Endodermal cell (in vitro differentiated cells): Measurements from ENCODE around the gene HSPA6. TPM values are rescaled to one million over a fixed set of nuclear protein-coding genes. Genes with fewer than 3 reads are reported as not detected.
"Not testable (repeated sequence)": the region's sequence is repeated elsewhere in the genome, so short reads cannot be mapped to it uniquely, and the experiment has no call there.

Experiments used
- DNase-seq: peaks from one replicate; pipeline ENCODE4 v3.0.0-alpha.2; 2017
- H3K27ac ChIP-seq: 2 replicates; pipeline ENCODE4 v1.5.1; 2013; ENCODE audit warnings: mild to moderate bottlenecking, low read depth, low read length, moderate library complexity
- H3K27me3 ChIP-seq: 2 replicates; pipeline ENCODE4 v1.6.1; 2013; ENCODE audit warnings: mild to moderate bottlenecking, low read length, moderate library complexity; ENCODE audit not compliant: insufficient read depth, control insufficient read depth, poor library complexity, severe bottlenecking
- H3K36me3 ChIP-seq: 2 replicates; pipeline ENCODE4 v1.7.0; 2013; ENCODE audit warnings: mild to moderate bottlenecking, low read length, moderate library complexity; ENCODE audit not compliant: control insufficient read depth, insufficient read depth
- H3K4me1 ChIP-seq: one replicate; pipeline ENCODE4 v1.7.0; 2013; ENCODE audit warnings: low read length; ENCODE audit not compliant: control insufficient read depth, insufficient read depth
- H3K4me3 ChIP-seq: 2 replicates; pipeline ENCODE4 v1.5.1; 2013; ENCODE audit warnings: mild to moderate bottlenecking, low read length, moderate library complexity
- H3K9ac ChIP-seq: 2 replicates; pipeline ENCODE4 v1.6.1; 2013; ENCODE audit warnings: mild to moderate bottlenecking, low read length, moderate library complexity; ENCODE audit not compliant: poor library complexity, severe bottlenecking; ENCODE audit errors: extremely low read depth
- H3K9me3 ChIP-seq: 2 replicates; pipeline ENCODE4 v1.6.1; 2013; ENCODE audit warnings: mild to moderate bottlenecking, low read length, moderate library complexity; ENCODE audit not compliant: control insufficient read depth
- H3K27ac Mint-ChIP-seq: 2 replicates; pipeline ENCODE4 v1.8.0; 2020; ENCODE audit warnings: mixed read lengths
- H3K27me3 Mint-ChIP-seq: 2 replicates; pipeline ENCODE4 v1.8.0; 2021; ENCODE audit warnings: mild to moderate bottlenecking, mixed read lengths; ENCODE audit not compliant: insufficient read depth
- H3K36me3 Mint-ChIP-seq: 2 replicates; pipeline ENCODE4 v1.8.0; 2020; ENCODE audit warnings: low read depth, mixed read lengths
- H3K4me1 Mint-ChIP-seq: 2 replicates; pipeline ENCODE4 v1.8.0; 2020; ENCODE audit warnings: mixed read lengths
- H3K4me3 Mint-ChIP-seq: 2 replicates; pipeline ENCODE4 v1.8.0; 2020; ENCODE audit warnings: mild to moderate bottlenecking, moderate library complexity, mixed read lengths
- H3K9me3 Mint-ChIP-seq: 2 replicates; pipeline ENCODE4 v1.8.0; 2020; ENCODE audit warnings: mild to moderate bottlenecking, mixed read lengths
- CTCF ChIP-seq: fragments of 200-600 bp; sonication (generic); conservative IDR thresholded peaks from 2 replicates; pipeline ENCODE4 v1.5.0; 2021; ENCODE audit warnings: antibody characterized with exemption, mild to moderate bottlenecking
- WGBS, 2 experiments: methylation state at CpG; one replicate each; pipeline versions ENCODE4 v1.1.5 to v1.1.7; 2013; ENCODE audit warnings: missing lambda C conversion rate in 2 of 2, mixed read lengths in 1 of 2; ENCODE audit not compliant: insufficient coverage in 1 of 2, insufficient read length in 1 of 2; 5-methylcytosine and 5-hydroxymethylcytosine counted together
- total RNA-seq, 2 donors: library from RNA; stranded (reverse); fragmentation: NEBNext Ultra II Directional in 1 of 2; extraction: Animal tissue kit (Norgen Biotek cat#: 25700) in 1 of 2; gene quantifications; 2 replicates in 1 of 2; 3 replicates in 1 of 2; pipeline ENCODE4 v1.2.1, GENCODE V29; 2021

Gene HSPA6
- total RNA-seq, 2 donors from 2014 or later = not detected

DNA sequence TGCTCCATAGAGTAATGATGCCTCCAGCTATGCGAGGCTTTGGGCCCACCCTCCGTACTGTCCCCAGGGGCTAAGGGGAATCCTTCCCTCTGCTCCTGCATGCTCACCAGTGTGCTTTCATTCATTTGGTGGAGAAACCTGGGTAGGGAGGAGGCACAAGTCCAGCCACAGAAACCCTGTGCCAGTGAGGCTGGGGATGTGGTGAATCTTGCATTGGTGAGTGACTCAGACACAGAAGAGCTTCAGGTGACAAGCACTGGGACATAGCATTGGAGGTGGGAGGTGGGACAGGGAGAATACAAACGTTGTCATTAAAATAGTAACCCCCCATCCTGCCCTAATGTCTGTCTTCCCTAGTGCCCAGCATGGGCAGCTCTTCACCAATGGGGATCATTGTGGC, 13.9 kb upstream of the HSPA6 start:
- Mint-ChIP-seq H3K36me3 (no peaks in the 10 kb centered on the region), H3K27ac (no peak overlapping the region), H3K4me3 (no peak overlapping the region), H3K4me1 (peaks cover 10% of the 10 kb centered on the region), H3K9me3 (no peaks in the 10 kb centered on the region), H3K27me3 (peaks cover under 1% of the 10 kb centered on the region)
- H3K27me3 ChIP-seq = no peaks in the 10 kb centered on the region
- H3K27ac ChIP-seq = no peak overlapping the region
- H3K9me3 ChIP-seq = no peaks in the 10 kb centered on the region
- 67 to 88% methylated on average over 1 to 3 of the region's 3 CpGs for WGBS, 2 experiments
- no peaks in the 10 kb centered on the region for H3K4me1 ChIP-seq
- no peak overlapping the region for H3K4me3 ChIP-seq
- TF ChIP-seq CTCF = no peak
- DNase-seq = no peak
- no peak overlapping the region for H3K9ac ChIP-seq
- H3K36me3 ChIP-seq = no peaks in the 10 kb centered on the region

DNA sequence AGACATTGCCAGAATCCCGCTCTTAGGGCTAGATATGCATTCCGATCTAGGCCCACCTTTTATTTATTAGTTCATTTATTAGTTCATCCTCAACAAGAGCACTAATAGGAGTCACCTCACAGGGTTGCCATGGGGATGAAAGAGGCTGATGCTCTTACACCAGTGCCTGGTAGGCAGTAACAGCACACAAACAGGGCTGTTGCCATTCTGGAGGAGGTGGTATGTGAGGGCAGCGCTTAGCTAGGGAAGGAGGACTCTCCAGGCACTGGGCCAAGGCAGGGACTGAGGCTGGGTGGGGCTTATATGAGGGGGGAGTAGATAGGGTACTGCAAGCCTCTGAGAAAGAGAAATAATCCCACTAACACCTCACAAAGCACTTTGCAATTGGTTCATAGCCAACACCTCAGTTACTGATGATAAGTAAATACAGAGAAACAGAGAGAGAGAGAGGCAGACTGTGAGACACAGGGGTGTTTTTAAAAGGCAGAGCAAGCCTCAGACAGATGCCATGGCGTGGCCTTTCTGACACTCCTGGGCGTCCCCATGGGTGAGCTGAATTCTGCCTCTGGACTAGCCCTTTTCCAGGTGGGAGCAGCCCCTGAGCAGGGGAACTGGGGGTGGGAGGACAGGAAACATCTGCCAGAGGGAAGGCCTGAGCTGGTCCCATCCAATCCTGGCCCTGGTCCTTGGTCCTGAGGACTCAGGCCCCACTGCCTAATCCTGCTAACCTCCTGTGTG, 13.2 kb upstream of the HSPA6 start:
- H3K9me3 Mint-ChIP-seq = no peaks in the 10 kb centered on the region
- Histone ChIP-seq H3K4me3 (no peak overlapping the region), H3K36me3 (no peaks in the 10 kb centered on the region), H3K27ac (no peak overlapping the region), H3K27me3 (no peaks in the 10 kb centered on the region), H3K9ac (no peak overlapping the region), H3K4me1 (no peaks in the 10 kb centered on the region), H3K9me3 (no peaks in the 10 kb centered on the region)
- 84 to 87% methylated on average over 3 to 5 of the region's 5 CpGs for WGBS, 2 experiments
- H3K4me3 Mint-ChIP-seq = no peak overlapping the region
- DNase-seq = no peak
- no peak for TF ChIP-seq CTCF
- H3K27me3 Mint-ChIP-seq = no peaks in the 10 kb centered on the region
- H3K4me1 Mint-ChIP-seq = peaks cover 10% of the 10 kb centered on the region
- H3K36me3 Mint-ChIP-seq = no peaks in the 10 kb centered on the region
- no peak overlapping the region for H3K27ac Mint-ChIP-seq

GRCh38 chr1:161511756-161512060, 12.6 kb upstream of the HSPA6 start:
- Mint-ChIP-seq H3K27me3 (no peaks in the 10 kb centered on the region), H3K4me1 (peaks cover 5% of the 10 kb centered on the region), H3K9me3 (no peaks in the 10 kb centered on the region), H3K4me3 (no peak overlapping the region), H3K36me3 (no peaks in the 10 kb centered on the region), H3K27ac (no peak overlapping the region)
- H3K27ac ChIP-seq = no peak overlapping the region
- H3K4me3 ChIP-seq = no peak overlapping the region
- H3K4me1 ChIP-seq = no peaks in the 10 kb centered on the region
- 91% methylated on average over 6 to 7 of the region's 7 CpGs for whole genome bisulfite sequencing, 2 experiments
- no peaks in the 10 kb centered on the region for H3K36me3 ChIP-seq
- H3K9me3 ChIP-seq = no peaks in the 10 kb centered on the region
- TF ChIP-seq CTCF = no peak
- DNase-seq = no peak
- H3K27me3 ChIP-seq = no peaks in the 10 kb centered on the region
- no peak overlapping the region for H3K9ac ChIP-seq

DNA sequence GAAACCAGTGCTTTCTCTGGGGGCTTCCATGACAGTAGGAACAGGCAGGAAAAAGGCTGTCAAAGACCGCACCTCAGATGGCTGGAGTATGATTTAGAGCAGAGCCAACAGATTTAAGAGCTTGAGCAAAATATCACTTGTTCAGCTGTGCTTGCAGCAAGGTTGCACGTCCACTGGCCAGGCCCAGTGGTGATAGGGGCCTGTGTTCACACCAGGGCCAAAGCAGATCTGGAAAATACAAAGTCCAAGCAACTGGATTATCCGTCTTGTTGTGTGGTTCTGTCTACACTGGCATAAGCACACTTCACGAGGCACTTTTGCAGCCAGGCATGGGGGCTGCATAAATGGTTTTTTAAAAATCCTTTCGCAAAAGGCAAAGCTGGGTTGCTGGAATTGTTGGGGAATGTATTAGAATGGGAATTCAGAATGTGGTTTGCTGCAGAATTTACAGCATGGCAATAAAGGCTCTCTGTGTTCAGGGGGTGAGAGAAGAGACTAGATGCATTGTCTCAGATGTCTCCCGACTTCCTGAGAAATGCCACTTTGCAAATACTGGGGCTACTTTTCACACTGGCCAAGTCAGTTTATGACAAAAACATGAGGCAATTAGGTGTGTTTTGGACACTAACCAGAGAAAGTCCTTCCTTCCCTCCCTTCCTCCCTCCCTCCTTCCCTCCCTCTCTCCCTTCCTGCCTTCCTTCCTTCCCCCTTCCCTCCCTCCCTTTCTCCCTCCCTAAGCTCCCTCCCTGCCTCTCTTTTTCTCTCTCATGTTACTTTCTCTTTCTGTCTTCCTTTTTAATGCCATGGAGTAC, 11.5 kb upstream of the HSPA6 start:
- H3K9me3 Mint-ChIP-seq = not testable (repeated sequence)

GRCh38 chr1:161513448-161513780, 10.9 kb upstream of the HSPA6 start:
- H3K4me3 ChIP-seq, H3K9ac ChIP-seq, H3K27me3 ChIP-seq, H3K27me3 Mint-ChIP-seq, H3K4me1 Mint-ChIP-seq, H3K27ac ChIP-seq, H3K36me3 ChIP-seq, DNase-seq, H3K27ac Mint-ChIP-seq, H3K9me3 Mint-ChIP-seq, H3K36me3 Mint-ChIP-seq, H3K4me1 ChIP-seq, H3K4me3 Mint-ChIP-seq, H3K9me3 ChIP-seq: not testable (repeated sequence)
- WGBS, 2 experiments = no CpG with 5 or more reads among the region's 1 CpG

More for the DNA sequence above, 11.5 kb upstream of the HSPA6 start:
- not testable (repeated sequence) for H3K27ac ChIP-seq, H3K36me3 Mint-ChIP-seq, H3K9ac ChIP-seq, H3K4me1 ChIP-seq, H3K27ac Mint-ChIP-seq, H3K27me3 ChIP-seq, H3K4me3 ChIP-seq, H3K4me1 Mint-ChIP-seq, DNase-seq, H3K9me3 ChIP-seq, H3K36me3 ChIP-seq, H3K4me3 Mint-ChIP-seq, H3K27me3 Mint-ChIP-seq
- 90 to 95% methylated on average over 3 to 5 of the region's 6 CpGs for WGBS, 2 experiments
